HEK293 (cell line): ENCODE measurements around the gene BCAN.

Source experiments
- CTCF ChIA-PET: fragments of 350-600 bp; formaldehyde crosslinking; extraction: SDS; loops from one replicate; lab custom pipeline; 2021; ENCODE audit warnings: antibody characterized with exemption; lab: Yijun Ruan, JAX
- POLR2A ChIA-PET: fragments of 300-600 bp; formaldehyde crosslinking; extraction: SDS; loops from one replicate; lab custom pipeline; 2020; ENCODE audit warnings: antibody characterized with exemption, inconsistent platforms; lab: Yijun Ruan, JAX
- H3K27ac ChIP-seq: fragments of 200-500 bp; sonication (Bioruptor generic); 2 replicates; pipeline ENCODE4 v1.5.1; 2014; ENCODE audit warnings: low read depth, low read length, control low read depth, inconsistent platforms; ENCODE audit errors: extremely low read depth
- H3K36me3 ChIP-seq, 2 experiments: fragments of 200-500 bp in 1 of 2; sonication (Bioruptor generic) in 1 of 2; 1 replicate in 1 of 2; 2 replicates in 1 of 2; pipeline ENCODE4 v1.5.1; 2014 to 2017; ENCODE audit warnings: inconsistent platforms in 2 of 2, low read length in 2 of 2; ENCODE audit not compliant: control insufficient read depth in 2 of 2, insufficient read depth in 1 of 2
- H3K4me1 ChIP-seq: fragments of 200-500 bp; sonication (Bioruptor generic); 2 replicates; pipeline ENCODE4 v1.5.1; 2014; ENCODE audit warnings: mild to moderate bottlenecking, low read length, inconsistent platforms; ENCODE audit not compliant: control insufficient read depth, insufficient read depth
- H3K4me3 ChIP-seq: 2 replicates; pipeline ENCODE4 v1.5.1; 2011; ENCODE audit warnings: low read depth, mild to moderate bottlenecking, control low read depth, low read length, moderate library complexity
- H3K9me3 ChIP-seq: fragments of 200-500 bp; sonication (Bioruptor generic); 2 replicates; pipeline ENCODE4 v1.5.1; 2014; ENCODE audit warnings: low read depth, low read length, inconsistent platforms; ENCODE audit not compliant: control insufficient read depth, insufficient read depth
- BCL6B ChIP-seq: fragments of 450-650 bp; formaldehyde crosslinking; IDR thresholded peaks from 2 replicates; pipeline ENCODE4 v1.5.1; 2017; ENCODE audit warnings: missing biosample characterization, missing genetic modification characterization
- EGR2 ChIP-seq: fragments of 450-650 bp; formaldehyde crosslinking; IDR thresholded peaks from 2 replicates; pipeline ENCODE4 v1.5.1; 2016; ENCODE audit warnings: low read depth, missing biosample characterization, missing genetic modification characterization
- ELK4 ChIP-seq: IDR thresholded peaks from 2 replicates; pipeline ENCODE4 v1.6.1; 2011; ENCODE audit warnings: mild to moderate bottlenecking, low read depth, low read length, borderline replicate concordance
- OSR2 ChIP-seq: fragments of 450-650 bp; formaldehyde crosslinking; IDR thresholded peaks from 2 replicates; pipeline ENCODE4 v1.5.1; 2016; ENCODE audit warnings: missing biosample characterization, missing genetic modification characterization
- ZBTB1 ChIP-seq: fragments of 450-650 bp; formaldehyde crosslinking; IDR thresholded peaks from 2 replicates; pipeline ENCODE4 v1.5.1; 2016; ENCODE audit warnings: missing biosample characterization, missing genetic modification characterization
- ZBTB26 ChIP-seq: fragments of 450-650 bp; formaldehyde crosslinking; optimal IDR thresholded peaks from 2 replicates; pipeline ENCODE3; 2016; ENCODE audit warnings: missing biosample characterization, mild to moderate bottlenecking, missing genetic modification characterization
- ZBTB44 ChIP-seq: fragments of 450-650 bp; IDR thresholded peaks from 2 replicates; pipeline ENCODE4 v1.5.1; 2018; ENCODE audit warnings: missing biosample characterization, mild to moderate bottlenecking, missing genetic modification characterization
- ZNF184 ChIP-seq: fragments of 450-650 bp; IDR thresholded peaks from 2 replicates; pipeline ENCODE4 v1.5.1; 2018; ENCODE audit warnings: missing biosample characterization, mild to moderate bottlenecking, missing genetic modification characterization
- ZNF280D ChIP-seq: fragments of 450-650 bp; formaldehyde crosslinking; IDR thresholded peaks from 2 replicates; pipeline ENCODE4 v1.5.1; 2016; ENCODE audit warnings: missing biosample characterization, missing genetic modification characterization
- ZNF335 ChIP-seq: fragments of 450-650 bp; formaldehyde crosslinking; conservative IDR thresholded peaks from 2 replicates; pipeline ENCODE4 v1.5.1; 2016; ENCODE audit warnings: missing biosample characterization, missing genetic modification characterization
- ZNF398 ChIP-seq: fragments of 450-650 bp; formaldehyde crosslinking; IDR thresholded peaks from 2 replicates; pipeline ENCODE4 v1.5.1; 2017; ENCODE audit warnings: missing biosample characterization, missing genetic modification characterization
- ZNF518A ChIP-seq: fragments of 450-650 bp; formaldehyde crosslinking; conservative IDR thresholded peaks from 2 replicates; pipeline ENCODE4 v1.5.1; 2016; ENCODE audit warnings: low read depth, missing biosample characterization, missing genetic modification characterization
- ZNF548 ChIP-seq: fragments of 450-650 bp; formaldehyde crosslinking; IDR thresholded peaks from 2 replicates; pipeline ENCODE4 v1.5.1; 2016; ENCODE audit warnings: missing biosample characterization, missing genetic modification characterization
- ZNF623 ChIP-seq: fragments of 450-650 bp; formaldehyde crosslinking; IDR thresholded peaks from 2 replicates; pipeline ENCODE4 v1.5.1; 2016; ENCODE audit warnings: missing biosample characterization, missing genetic modification characterization
- ZNF639 ChIP-seq: fragments of 450-650 bp; formaldehyde crosslinking; IDR thresholded peaks from 2 replicates; pipeline ENCODE4 v1.5.1; 2016; ENCODE audit warnings: missing biosample characterization, missing genetic modification characterization
- ZNF830 ChIP-seq: fragments of 450-650 bp; IDR thresholded peaks from 2 replicates; pipeline ENCODE4 v1.5.0; 2018; ENCODE audit warnings: missing biosample characterization, missing genetic modification characterization, low read depth, mild to moderate bottlenecking, moderate library complexity

The BCAN gene

GRCh38 chr1:156648951-156649350 is 7.0 kb downstream of the BCAN start (continued):
- no peak for TF ChIP-seq ZNF398 (tag by site-specific recombination)

GRCh38 chr1:156652131-156652991 is 10.4 kb downstream of the BCAN start:
- H3K4me3 ChIP-seq, result no peak overlapping the region
- CTCF ChIA-PET, result interaction anchor here (0.7 to 6.3 kb wide), 5 partner anchors 7 to 267 kb away, joined by 3 to 91 read pairs (median 4); no protein-coding TSS in a partner anchor
- H3K4me1 ChIP-seq, result no peaks in the 10 kb centered on the region; the same call in 1 of the 2 replicates
- H3K9me3 ChIP-seq, result no peaks in the 10 kb centered on the region
- H3K27ac ChIP-seq, result no peak overlapping the region
- POLR2A ChIA-PET, result interaction anchor here (0.6 kb wide), 1 partner anchor 25 kb away, joined by 3 read pairs; no protein-coding TSS in a partner anchor
- H3K36me3 ChIP-seq, result no peaks in the 10 kb centered on the region
- TF ChIP-seq ZBTB1 (tag by site-specific recombination), result no peak
- TF ChIP-seq ELK4, result no peak
- no peak for TF ChIP-seq ZNF335 (tag by site-specific recombination)
- TF ChIP-seq ZNF639 (tag by site-specific recombination), result no peak
- no peak for TF ChIP-seq BCL6B
- no peak for TF ChIP-seq OSR2
- TF ChIP-seq ZBTB26 (tag by site-specific recombination), result no peak
- no peak for TF ChIP-seq ZNF623 (tag by site-specific recombination)
- no peak for TF ChIP-seq ZNF184 (tag by site-specific recombination)
- no peak for TF ChIP-seq ZNF280D (tag by site-specific recombination)
- no peak for TF ChIP-seq ZBTB44
- TF ChIP-seq ZNF548 (tag by site-specific recombination), result no peak
- TF ChIP-seq EGR2 (tag by site-specific recombination), result peak; percentile 84
- TF ChIP-seq ZNF830 (tag by site-specific recombination), result no peak
- TF ChIP-seq ZNF518A (tag by site-specific recombination), result no peak
